ENCODE results near the gene RBM3. TPM values are rescaled to one million over a fixed set of nuclear protein-coding genes. Genes with fewer than 3 reads are reported as not detected.

Gene RBM3
- total RNA-seq, 1 experiment from 2014 or later, result 528 TPM

- no peaks in the 10 kb centered on the region for H3K9me3 ChIP-seq (ENCODE audit: control insufficient read depth, insufficient read depth, low read depth, low read length)
- ChIA-PET CTCF (no interaction called here), POLR2A (interaction anchor here (0.6 kb wide), 1 partner anchor 1177 kb away, joined by 3 read pairs; no protein-coding TSS in a partner anchor)
- H3K36me3 ChIP-seq (ENCODE audit: control insufficient read depth, insufficient read depth, low read length), result no peaks in the 10 kb centered on the region
- H3K4me3 ChIP-seq (ENCODE audit: low read depth in 2 of 2, low read length in 2 of 2), result no peak overlapping the region
- no peaks in the 10 kb centered on the region for H3K4me1 ChIP-seq (ENCODE audit: control insufficient read depth, insufficient read depth, low read length)
- H3K27me3 ChIP-seq (ENCODE audit: control insufficient read depth, insufficient read depth, low read length), result no peaks in the 10 kb centered on the region
- ATAC-seq (no peak), DNase-seq (ENCODE audit: low read depth, low spot score) (no peak)
- no TSS peak for BruUV-seq (replicated peaks)
- TF ChIP-seq TCF7L2 (IDR thresholded peaks at IDR 0.05; ENCODE audit: low read depth, low read length) (no peak), SIN3A (IDR thresholded peaks at IDR 0.05; ENCODE audit: borderline replicate concordance, insufficient read depth, low read depth, low read length) (no peak), REST (IDR thresholded peaks at IDR 0.05; ENCODE audit: insufficient read depth in 1 of 2, low read depth in 2 of 2, low read length in 1 of 2) (no peak), POLR2AphosphoS5 (IDR thresholded peaks at IDR 0.05; ENCODE audit: low read depth, low read length) (no peak), CTCF (IDR thresholded peaks at IDR 0.05) (no peak)
- H3K27ac ChIP-seq (ENCODE audit: low read length), result no peak overlapping the region
- in situ Hi-C loops (cut with HindIII; ENCODE audit: low pct_unique_long_range_greater_than_20kb, low sequenced_read_pairs), result no loop called here
- intact Hi-C loops (cut with micrococcal nuclease; ENCODE audit: unreplicated experiment), result no loop called here
Observed at GRCh38 chrX:48560056-48560455, 14.2 kb upstream of the RBM3 start.

GRCh38 chrX:48560681-48561080 lies 13.6 kb upstream of the RBM3 start:
- CTCF ChIA-PET, result no interaction called here
- no peak for TF ChIP-seq REST (IDR thresholded peaks at IDR 0.05; ENCODE audit: insufficient read depth in 1 of 2, low read depth in 2 of 2, low read length in 1 of 2)
- no peak for TF ChIP-seq TCF7L2 (IDR thresholded peaks at IDR 0.05; ENCODE audit: low read depth, low read length)
- TF ChIP-seq CTCF (IDR thresholded peaks at IDR 0.05), result no peak
- no peak for TF ChIP-seq SIN3A (IDR thresholded peaks at IDR 0.05; ENCODE audit: borderline replicate concordance, insufficient read depth, low read depth, low read length)
- TF ChIP-seq POLR2AphosphoS5 (IDR thresholded peaks at IDR 0.05; ENCODE audit: low read depth, low read length), result no peak
- in situ Hi-C loops (cut with HindIII; ENCODE audit: low pct_unique_long_range_greater_than_20kb, low sequenced_read_pairs), result no loop called here

More at GRCh38 chrX:48560681-48561080, 13.6 kb upstream of the RBM3 start:
- POLR2A ChIA-PET, result no interaction called here
- BruUV-seq (replicated peaks), result no TSS peak
- intact Hi-C loops (cut with micrococcal nuclease; ENCODE audit: unreplicated experiment), result no loop called here
- Histone ChIP-seq H3K36me3 (ENCODE audit: control insufficient read depth, insufficient read depth, low read length) (no peaks in the 10 kb centered on the region), H3K4me1 (ENCODE audit: control insufficient read depth, insufficient read depth, low read length) (no peaks in the 10 kb centered on the region), H3K27ac (ENCODE audit: low read length) (no peak overlapping the region), H3K27me3 (ENCODE audit: control insufficient read depth, insufficient read depth, low read length) (no peaks in the 10 kb centered on the region), H3K4me3 (ENCODE audit: low read depth in 2 of 2, low read length in 2 of 2) (no peak overlapping the region), H3K9me3 (ENCODE audit: control insufficient read depth, insufficient read depth, low read depth, low read length) (no peaks in the 10 kb centered on the region)
- no peak for ATAC-seq
- DNase-seq (ENCODE audit: low read depth, low spot score), result no peak
